Stimulated activated CD8-positive, alpha-beta memory T cell treated with anti-CD3 and anti-CD28 coated beads, Interleukin-7, amount 100 ng/mL, for 24 hours (primary cell): Measurements from ENCODE around the gene BBS1.

Experiments
- DNase-seq: peaks from one replicate; pipeline ENCODE4 v3.0.0-alpha.2; 2020; ENCODE audit warnings: low read depth

BBS1 gene

GRCh38 chr11:66549696-66550095, 39.3 kb downstream of the BBS1 start:
- DNase-seq: no peak

GRCh38 chr11:66550887-66551286, 40.5 kb downstream of the BBS1 start:
- no peak for DNase-seq

GRCh38 chr11:66554602-66555001, 44.2 kb downstream of the BBS1 start:
- DNase-seq: no peak

- DNase-seq: no peak
These were observed 45.0 kb downstream of the BBS1 start for GRCh38 chr11:66555416-66555815.

- no peak for DNase-seq
These were observed 45.7 kb downstream of the BBS1 start for GRCh38 chr11:66556086-66556485.

- DNase-seq: no peak
These were observed 47.4 kb downstream of the BBS1 start for GRCh38 chr11:66557733-66558326.

GRCh38 chr11:66559142-66559865, 48.9 kb downstream of the BBS1 start:
- DNase-seq: no peak

GRCh38 chr11:66559866-66560676, 49.6 kb downstream of the BBS1 start:
- DNase-seq: no peak

GRCh38 chr11:66561178-66561974, 50.9 kb downstream of the BBS1 start:
- no peak for DNase-seq

- DNase-seq: no peak
These were observed 51.5 kb downstream of the BBS1 start for GRCh38 chr11:66561975-66562248.

- no peak for DNase-seq
These were observed 51.8 kb downstream of the BBS1 start for GRCh38 chr11:66562275-66562674.

GRCh38 chr11:66562907-66563583, 52.6 kb downstream of the BBS1 start:
- no peak for DNase-seq

- DNase-seq: no peak
These were observed 53.4 kb downstream of the BBS1 start for GRCh38 chr11:66563832-66564231.

- DNase-seq: no peak
These were observed 54.1 kb downstream of the BBS1 start for GRCh38 chr11:66564538-66564937.

- no peak for DNase-seq
These were observed 54.5 kb downstream of the BBS1 start for GRCh38 chr11:66564984-66565383.

- DNase-seq: no peak
These were observed 55.8 kb downstream of the BBS1 start for GRCh38 chr11:66566221-66566620.

- DNase-seq: no peak
These were observed 57.3 kb downstream of the BBS1 start for GRCh38 chr11:66567787-66568123.

- DNase-seq: peak; percentile 51
These were observed 57.9 kb downstream of the BBS1 start, which contains the start of gene CTSF for GRCh38 chr11:66568124-66568916. CTSF (minus strand) TSS chr11:66568606; CDS start chr11:66568486, 120 bp downstream.

GRCh38 chr11:66569076-66569475, 58.6 kb downstream of the BBS1 start:
- no peak for DNase-seq

GRCh38 chr11:66570079-66570849, 59.8 kb downstream of the BBS1 start:
- DNase-seq: no peak
